Occipital lobe (tissue), 2 donors: ENCODE results near the gene ZNF93. TPM values are rescaled to one million over a fixed set of nuclear protein-coding genes. Genes with fewer than 3 reads are reported as not detected.
"Not testable (repeated sequence)": the region's sequence is repeated elsewhere in the genome, so short reads cannot be mapped to it uniquely, and the experiment has no call there.

Experiments
- DNase-seq: peaks from one replicate; lab custom pipeline; 2025; lab: John Stamatoyannopoulos, UW
- total RNA-seq: library from RNA; depleted of rRNA; stranded (reverse); fragments of >200 nt; gene quantifications from one replicate; pipeline ENCODE4 v1.2.3, GENCODE V29; 2014

ZNF93 gene
- total RNA-seq, 1 donor from 2014 or later = 27.0 TPM

- no peak for DNase-seq
These were observed 36.7 kb downstream of the ZNF93 start for GRCh38 chr19:19937403-19937802.

DNA sequence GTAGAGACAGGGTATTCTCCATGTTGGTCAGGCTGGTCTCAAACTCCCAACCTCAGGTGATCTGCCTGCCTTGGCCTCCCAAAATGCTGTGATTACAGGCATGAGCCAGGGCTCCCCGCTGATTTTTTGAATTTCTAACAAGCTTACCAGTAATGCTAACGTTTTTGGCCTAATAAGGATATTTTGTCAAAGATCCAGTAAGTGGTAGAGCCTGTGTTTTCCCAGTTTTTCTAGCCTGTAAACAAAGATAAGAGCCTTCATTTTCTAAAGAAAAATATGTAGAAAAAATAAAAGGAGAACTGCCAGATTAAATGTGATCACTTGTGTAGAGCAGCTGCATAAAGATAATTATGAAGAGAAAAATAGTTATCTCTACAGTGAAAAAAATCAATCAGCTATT lies 37.7 kb downstream of the ZNF93 start:
- DNase-seq = no peak

DNA sequence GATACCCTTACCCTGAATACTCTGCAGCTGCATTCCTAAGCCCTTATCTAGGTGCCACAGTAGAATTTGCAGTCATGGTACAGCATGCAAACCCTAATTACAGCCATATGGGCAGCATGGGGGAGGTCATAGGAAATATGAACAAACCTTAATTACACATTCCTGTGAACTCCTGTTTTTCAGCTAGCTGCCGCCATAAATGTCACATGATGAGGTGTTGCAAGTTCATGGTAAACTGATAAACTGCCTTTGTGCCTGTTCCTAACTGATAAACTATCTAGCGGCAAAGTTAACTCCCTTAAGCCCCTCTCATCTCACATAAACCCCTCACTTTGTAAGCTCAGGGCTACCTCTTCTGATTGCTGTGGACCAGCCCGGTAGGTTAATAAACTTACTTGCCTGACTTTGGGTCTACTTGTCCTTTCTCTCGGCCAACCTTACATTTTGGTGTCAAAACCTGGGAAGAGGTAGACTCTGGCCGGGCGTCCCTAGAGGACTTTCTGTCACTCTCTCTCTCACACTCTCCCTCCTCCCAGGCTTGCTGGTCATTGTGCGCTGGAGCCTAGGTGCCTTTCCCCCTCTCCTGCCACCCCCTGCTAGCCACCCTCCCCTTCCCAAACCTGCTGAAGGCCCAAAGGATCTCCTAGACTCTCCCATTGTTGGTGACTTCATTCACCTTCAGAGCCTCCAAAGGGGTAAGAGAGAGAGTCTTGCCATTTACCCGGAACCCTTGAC lies 43.3 kb downstream of the ZNF93 start:
- no peak for DNase-seq

- no peak for DNase-seq
These were observed 43.8 kb downstream of the ZNF93 start for GRCh38 chr19:19944583-19944880.

DNA sequence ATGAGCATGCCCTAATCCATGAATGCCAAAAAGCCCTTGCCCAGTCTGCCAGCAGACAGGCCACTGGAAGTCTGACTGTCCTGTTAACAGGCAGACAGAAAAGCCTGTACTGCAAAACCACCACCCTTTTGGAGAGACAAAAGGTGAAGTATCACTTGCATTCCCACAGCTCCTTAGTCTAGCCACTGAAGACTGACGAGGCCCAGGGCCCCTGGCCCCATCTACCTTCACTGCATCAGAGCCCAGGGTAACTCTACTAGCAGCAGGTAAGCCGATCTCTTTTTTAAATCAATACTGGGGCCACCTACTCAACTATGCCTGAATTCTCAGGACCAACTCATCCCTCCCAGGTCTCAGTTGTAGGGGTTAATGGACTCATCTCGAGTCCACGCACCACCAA lies 45.5 kb downstream of the ZNF93 start:
- DNase-seq = no peak

GRCh38 chr19:19948800-19949199 lies 48.1 kb downstream of the ZNF93 start:
- DNase-seq = no peak

DNA sequence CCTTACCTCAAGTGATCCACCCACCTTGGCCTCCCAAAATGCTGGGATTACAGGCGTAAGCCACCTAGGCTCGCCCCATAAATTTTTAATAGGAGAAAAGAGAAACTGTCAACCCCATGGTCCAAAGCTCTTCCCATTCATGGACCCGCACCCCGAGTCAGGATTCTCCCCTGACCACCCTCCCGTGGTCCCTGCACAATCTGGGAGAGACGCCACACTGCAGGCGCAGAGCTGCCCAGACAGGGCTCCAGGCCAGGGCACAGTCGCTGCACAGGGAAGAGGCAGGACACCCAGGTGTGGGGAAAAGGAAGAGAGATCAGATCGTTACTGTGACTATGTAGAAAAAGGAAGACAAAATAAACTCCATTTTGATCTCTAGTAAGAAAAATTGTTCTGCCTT lies 54.5 kb downstream of the ZNF93 start:
- DNase-seq = no peak

DNA sequence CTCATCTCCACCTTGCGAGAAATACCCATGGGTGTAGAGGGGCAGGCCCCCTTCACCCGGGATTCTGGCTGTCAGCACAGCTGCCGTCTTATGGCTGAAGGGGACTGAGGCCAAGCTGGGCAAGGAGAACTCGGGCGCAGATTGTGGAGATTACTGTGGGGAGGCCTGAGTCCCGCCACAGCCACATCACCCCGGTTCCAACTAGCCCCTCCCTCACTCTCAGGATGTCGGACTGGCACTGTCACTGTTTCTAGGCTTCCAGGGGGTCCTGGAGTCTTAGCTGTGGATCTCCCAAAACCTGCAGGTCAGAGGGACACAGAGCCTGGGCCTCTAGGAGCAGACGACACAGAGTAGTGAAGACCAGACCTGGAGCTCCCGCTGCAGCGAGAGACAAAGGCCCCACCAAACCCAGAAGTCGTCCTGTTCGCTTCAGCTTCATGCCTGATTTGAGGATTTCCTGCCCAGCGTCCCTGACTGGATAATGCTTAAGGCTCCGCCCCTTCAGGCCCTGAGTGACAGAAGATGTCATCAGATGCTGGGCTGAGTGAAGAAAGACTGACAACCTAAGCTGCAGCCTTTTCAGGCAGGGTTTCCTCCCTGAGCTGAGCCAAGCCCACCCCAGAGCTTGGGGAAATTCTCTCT lies 55.8 kb downstream of the ZNF93 start:
- no peak for DNase-seq

GRCh38 chr19:19957766-19958165 lies 57.0 kb downstream of the ZNF93 start:
- not testable (repeated sequence) for DNase-seq

GRCh38 chr19:19959151-19959799 lies 58.5 kb downstream of the ZNF93 start:
- peak; percentile 1 for DNase-seq

GRCh38 chr19:19964416-19964815 lies 63.7 kb downstream of the ZNF93 start:
- no peak for DNase-seq

- DNase-seq = not testable (repeated sequence)
These were observed 65.4 kb downstream of the ZNF93 start for GRCh38 chr19:19966126-19966525.

DNA sequence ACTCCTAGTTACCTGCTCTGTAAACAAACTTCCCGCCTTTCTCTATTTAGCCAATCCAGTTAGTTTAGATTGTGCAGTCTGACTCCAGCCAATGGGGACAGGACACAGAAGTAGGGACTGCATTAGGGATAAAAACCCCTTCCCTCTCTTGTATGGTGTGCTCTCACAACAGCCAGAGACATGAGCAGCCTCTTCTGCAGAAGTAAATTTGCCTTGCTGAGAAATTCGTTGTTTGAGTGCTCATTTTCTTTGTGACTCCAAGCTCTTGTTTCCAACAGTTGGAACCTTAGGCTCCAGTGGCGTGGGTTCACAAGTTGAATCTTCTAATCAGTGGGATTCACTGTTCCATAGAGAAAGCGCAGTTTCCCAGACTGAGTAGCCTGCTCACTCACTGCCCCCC lies 66.1 kb downstream of the ZNF93 start:
- no peak for DNase-seq

Other genes with a start within 250 kb of the ZNF93 start
- 19.8 TPM for gene ATP13A1, start 237.3 kb upstream of the ZNF93 start, total RNA-seq
- gene ZNF101, start 232.1 kb upstream of the ZNF93 start, total RNA-seq = 12.2 TPM
- 30.3 TPM for gene ZNF14, start 167.8 kb upstream of the ZNF93 start, total RNA-seq
- 69.3 TPM for gene ZNF506, start 79.2 kb upstream of the ZNF93 start, total RNA-seq
- gene ZNF253, start 35.1 kb upstream of the ZNF93 start, total RNA-seq = 44.3 TPM
- gene ZNF682, start 138.6 kb downstream of the ZNF93 start, total RNA-seq = 18.2 TPM
- gene ZNF90, start 177.1 kb downstream of the ZNF93 start, total RNA-seq = 3.0 TPM